M059J (cell line): ENCODE data around the gene AACS. TPM values are rescaled to one million over a fixed set of nuclear protein-coding genes. Genes with fewer than 3 reads are reported as not detected.
"Not testable (repeated sequence)": the region's sequence is repeated elsewhere in the genome, so short reads cannot be mapped to it uniquely, and the experiment has no call there.

Experiments used
- DNase-seq: peaks from one replicate; pipeline ENCODE4 v3.0.0-alpha.2; 2012; ENCODE audit warnings: low read depth
- total RNA-seq: library from RNA; depleted of rRNA; stranded (reverse); fragments of >200 nt; shearing (Covaris generic); gene quantifications from 2 replicates; pipeline ENCODE4 v1.2.3, GENCODE V29; 2014

Gene AACS
- total RNA-seq, 1 experiment from 2014 or later: 25.3 TPM

DNA sequence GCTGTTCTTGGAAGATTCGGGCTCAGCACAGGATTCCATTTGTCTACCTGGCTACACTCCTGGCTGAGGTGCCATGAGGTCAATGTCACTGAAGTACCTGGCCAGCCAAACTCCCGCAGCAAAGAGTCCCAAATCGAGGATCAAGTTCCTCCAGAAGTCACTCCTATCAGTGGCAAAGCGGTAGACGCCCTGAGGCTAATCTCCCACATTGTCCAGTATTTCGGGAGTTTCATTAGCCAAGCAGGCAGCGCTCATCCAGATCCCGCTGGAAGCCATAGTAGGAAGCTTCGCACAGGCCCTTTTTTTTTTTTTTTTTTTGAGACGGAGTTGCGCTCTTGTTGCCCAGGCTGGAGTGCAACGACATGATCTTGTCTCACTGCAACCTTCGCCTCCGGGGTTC, 8.9 kb upstream of the AACS start:
- peak; percentile 26 for DNase-seq

DNA sequence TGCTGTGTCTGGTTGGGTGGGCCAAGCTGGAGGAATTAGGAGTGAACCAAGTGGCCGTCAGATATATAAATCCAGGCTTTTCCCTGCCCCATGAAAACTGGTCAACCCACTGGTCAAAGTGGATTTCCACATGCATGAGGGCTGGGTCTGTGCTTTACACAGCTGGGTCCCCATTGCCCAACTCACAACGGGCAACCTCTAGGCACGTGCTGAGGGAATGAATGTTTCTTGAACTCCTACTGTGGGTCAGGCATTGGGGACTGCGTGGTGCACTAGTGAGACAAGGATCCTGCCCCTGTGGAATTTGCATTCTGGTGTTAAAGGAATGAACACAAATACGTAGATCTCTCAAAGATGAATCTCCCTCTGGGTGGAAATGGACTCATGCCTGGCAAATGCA, 7.5 kb upstream of the AACS start:
- no peak for DNase-seq

DNA sequence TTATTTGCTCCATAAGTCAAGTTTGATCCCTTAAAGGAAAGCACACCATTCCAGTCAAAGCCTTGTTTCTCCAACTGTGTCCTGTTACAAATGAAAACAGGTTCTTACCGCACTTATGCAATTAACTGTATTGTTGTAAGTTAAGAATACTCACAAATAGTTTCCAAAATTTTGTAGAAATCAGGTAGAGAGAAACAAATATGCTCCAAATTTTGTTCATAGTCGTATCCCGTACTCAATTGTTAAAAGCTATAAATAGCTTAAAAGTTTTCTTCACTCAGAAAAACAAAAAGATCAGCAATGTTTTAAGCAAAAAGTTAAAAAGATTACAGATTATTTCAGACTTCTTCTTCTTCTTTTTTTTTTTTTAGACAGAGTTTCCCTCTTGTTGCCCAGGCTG, 4.0 kb upstream of the AACS start:
- no peak for DNase-seq

DNA sequence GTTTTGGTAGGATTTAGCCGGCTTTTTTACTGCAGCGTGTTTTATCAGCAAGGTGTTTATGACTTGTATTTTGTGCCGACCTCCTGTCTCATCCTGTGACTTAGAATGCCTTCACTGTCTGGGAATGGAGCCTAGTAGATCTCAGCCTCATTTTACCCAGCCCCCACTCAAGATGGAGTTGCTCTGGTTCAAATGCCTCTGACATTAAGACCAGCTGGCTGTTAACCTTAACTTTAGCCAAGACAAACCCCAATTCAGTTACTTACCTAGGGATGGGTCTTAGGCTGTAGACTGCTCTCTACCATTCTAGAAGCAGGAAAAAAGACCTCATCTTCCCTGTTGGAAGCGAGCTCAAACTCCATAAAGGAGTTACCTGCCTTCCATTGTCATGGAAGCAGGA, 1.7 kb upstream of the AACS start:
- DNase-seq: not testable (repeated sequence)

DNA sequence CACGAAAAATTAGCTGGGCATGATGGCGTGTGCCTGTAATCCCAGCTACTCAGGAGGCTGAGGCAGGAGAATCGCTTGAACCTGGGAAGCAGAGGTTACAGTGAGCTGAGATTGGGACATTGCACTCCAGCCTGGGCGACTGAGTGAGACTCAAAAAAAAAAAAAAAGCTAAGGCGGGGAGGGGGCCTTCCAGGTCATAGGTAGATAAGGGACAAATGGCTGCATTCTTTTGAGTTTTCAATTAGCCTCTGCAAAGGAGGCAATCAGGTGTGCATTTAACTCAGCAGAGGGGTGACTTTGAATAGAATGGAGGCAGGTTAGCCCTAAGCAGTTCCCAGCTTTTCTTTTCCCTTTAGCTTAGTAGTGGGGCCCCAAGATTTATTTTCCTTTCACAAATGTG, 743 bp upstream of the AACS start:
- no peak for DNase-seq

DNA sequence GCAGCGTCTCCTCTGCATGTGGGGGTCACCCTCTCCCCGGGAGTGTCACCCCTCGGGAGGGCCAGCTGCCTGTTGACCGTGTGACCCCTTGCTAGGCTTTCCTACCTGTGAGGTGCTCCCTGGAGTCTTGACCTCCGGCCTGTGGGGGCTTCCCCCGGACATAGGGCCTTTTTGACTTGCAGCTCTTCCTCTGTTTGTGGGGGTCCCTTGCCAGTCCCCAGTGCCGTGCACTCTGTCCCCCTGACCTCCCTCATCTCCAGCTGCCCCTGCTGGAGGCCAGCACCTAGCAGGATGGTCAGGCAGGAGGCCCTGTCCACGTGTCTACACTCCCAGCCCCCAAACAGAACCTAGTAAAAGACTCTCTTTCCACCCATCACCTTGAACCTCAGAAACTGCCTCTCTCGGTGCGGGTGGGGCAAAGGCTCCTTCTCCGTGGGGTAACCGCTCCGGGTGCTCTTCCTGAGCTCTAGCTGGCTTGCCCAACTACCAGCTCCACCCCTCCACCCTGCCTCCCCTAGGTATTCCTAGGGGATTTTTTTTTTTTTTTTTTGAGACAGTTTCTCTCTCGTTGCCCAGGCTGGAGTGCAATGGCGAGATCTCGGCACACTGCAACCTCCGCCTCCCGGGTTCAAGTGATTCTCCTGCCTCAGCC, 810 bp downstream of the AACS start:
- no peak for DNase-seq

DNA sequence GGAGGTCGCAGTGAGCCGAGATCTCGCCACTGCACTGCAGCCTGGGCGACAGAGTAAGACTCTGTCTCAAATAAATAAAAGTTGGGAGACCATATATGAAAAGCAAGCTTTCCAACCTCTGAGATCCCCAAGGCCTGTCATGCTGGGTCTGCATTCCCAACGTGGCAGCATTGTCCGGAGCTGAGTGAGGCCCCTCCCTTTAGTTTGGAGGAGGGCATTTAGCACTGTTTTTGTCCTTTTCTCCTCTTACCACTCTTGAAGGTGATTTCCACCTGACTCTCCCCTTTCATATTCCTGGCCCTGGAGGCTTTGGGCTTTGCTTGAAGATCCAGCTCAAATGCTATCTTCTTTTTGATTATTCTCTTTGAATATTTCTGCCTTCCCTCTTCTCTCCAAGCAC, 3.2 kb downstream of the AACS start:
- DNase-seq: no peak

DNA sequence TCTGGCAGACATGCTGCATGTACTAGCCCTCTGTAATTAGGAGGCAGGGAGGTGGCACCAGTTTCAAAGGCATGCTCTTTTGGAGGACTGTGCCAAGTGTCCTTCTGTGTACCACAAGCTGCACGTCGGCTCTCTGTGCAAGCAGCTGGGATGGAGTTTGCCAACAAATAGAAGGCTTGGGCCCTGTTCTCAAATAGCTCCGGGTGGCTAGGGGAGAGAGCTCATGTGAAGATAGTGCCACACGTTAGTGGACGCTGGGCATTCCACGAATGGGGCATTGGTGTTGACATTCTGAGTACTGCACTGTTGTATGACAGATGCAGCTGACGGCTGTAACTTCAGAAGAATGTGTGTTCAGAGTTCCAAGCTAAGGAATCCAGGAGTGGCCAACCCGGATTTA, 4.4 kb downstream of the AACS start:
- DNase-seq: no peak

DNA sequence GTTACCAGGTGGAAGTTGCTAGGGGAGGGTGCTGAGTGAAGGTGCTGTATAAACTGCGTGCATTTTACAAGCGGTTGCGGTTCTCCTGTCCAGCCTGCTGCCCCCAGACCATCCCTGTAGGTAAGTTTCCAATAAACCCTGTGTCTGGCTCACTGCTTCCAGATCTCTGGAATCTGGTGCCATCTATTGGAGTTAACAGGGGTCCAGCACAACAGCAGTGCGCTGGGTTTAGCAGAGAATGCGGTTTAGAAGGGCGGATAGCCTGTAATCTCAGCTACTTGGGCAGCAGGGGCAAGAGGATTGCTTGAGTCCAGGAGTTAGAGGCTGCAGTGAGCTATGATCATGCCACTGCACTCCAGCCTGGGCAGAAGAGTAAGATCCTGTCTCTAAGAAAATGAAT, 4.9 kb downstream of the AACS start:
- no peak for DNase-seq

DNA sequence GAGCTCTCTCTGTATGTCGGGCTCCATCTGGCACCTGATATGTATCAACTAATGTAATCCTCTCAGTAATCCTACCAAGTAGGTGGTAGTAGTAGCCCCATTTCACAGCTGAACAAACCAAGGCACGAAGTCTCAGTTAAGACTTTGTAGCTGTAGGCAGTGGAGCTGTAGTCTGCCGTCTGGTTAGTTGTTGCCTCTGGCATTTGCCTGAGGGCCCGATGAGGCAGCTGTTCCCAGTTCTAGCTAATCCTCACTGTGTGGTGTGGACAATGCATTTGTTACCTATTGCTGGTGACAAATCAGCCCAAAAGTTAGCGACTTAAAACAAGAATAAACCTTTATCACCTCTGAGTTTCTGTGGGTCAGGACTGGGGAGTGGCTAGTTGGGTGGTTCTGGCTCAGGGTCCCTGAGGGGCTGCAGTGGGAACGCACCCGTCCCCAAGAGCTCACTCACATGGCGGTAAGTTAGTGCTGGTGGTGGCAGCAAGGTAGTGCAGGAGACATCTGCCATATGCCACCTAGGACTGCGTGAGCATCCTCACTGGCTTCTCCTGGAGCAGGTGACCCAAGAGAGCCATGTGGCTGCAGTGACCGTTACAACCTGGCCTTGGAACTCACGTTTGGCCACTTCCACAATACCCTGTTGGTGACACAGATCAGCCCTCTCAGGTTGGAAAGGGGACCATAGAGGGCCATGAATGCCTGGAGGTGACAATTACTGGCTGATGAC, 5.6 kb downstream of the AACS start:
- no peak for DNase-seq

DNA sequence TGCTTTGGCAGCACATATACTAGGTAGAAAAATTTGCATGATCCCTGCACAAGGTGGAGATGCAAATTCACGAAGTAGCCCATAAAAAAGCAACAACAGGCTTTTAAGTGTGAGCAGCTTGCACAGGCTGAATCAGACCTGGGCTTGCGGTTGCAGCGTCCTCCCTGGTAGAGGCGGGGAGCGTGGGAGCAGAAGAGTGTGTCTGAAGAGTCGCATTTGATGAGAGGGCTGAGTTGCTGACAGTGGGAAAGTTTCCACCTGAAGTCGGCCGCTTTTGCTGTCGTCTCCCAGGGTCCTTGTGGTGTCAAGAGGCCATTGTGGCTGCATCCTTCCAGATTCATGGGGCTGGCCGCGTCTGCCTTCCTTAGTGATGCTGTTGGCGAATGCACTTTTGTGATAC, 6.2 kb downstream of the AACS start:
- DNase-seq: no peak

DNA sequence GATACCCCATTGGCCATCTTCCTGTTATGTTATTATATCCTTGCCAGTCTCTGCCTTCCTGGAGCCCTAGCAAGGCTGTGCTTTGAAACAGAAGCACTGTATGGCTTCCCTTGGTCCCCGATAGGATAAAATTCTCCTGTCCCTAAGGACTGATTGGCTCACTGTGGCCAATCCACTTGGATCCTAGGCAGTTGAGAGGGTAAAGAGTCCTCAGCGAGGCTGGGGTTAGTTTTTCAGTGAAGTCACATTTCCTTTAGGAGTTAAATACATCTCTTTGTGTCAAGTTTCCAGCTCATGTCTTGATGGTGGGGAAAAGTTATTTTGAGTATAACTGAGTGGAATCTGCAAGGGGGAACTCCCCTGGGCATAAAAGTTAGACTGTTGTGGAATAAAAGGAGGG, 7.3 kb downstream of the AACS start:
- DNase-seq: no peak

DNA sequence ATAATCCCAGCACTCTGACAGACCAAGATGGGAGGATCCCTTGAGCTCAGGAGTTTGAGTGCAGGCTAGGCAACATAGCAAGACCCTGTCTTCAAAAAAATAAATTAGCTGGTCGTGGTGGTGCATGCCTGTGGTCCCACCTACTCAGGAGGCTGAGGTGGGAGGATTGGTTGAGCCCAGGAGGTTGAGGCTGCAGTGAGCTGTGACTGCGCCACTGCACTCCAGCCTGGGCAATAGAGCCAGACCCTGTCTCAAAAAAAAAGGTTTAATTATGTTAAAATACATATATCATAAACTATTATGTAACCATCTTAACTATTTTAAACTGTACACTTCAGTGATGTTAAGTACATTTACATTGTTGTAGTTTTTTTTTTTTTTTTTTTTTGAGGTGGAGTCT, 9.1 kb downstream of the AACS start:
- DNase-seq: not testable (repeated sequence)

DNA sequence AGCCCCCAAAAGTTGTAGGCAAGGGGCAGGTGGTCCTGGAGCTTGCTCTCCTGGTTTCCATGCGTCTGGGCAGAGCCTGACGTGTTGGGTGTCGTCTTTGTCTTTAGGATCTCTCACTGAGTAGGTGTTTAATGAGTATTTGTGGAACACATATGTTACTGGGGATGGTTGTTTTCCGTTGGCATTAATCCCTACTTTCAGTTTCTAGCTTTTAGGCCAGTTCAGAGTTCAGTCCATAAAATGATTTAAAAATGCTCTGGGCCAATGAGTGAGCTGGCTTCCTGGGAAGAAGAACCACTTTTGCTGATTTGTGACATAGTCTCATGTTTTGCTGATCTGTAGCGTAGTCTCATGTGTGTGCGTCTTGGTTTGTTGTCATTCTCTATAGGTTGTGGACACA, 10.9 kb downstream of the AACS start:
- DNase-seq: no peak

DNA sequence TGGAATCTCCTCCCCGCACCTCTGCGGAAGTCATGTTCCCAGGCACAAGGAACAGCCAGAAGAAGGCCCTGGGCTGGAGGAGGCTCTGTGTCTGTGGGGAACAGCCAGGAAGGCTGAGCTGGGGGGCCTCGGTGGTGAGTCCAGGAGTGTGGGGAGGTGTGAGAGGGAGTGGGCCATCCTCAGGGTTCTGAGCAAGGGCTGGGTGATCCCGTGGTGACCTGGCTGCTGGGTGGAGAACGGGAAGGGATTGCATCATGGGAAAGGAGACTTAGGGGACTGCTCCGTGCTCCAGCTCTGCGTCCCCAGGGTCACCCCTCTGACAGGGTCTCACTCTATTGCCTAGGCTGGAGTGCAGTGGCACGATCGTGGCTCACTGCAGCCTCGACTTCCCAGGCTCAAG, 13.8 kb downstream of the AACS start:
- no peak for DNase-seq

DNA sequence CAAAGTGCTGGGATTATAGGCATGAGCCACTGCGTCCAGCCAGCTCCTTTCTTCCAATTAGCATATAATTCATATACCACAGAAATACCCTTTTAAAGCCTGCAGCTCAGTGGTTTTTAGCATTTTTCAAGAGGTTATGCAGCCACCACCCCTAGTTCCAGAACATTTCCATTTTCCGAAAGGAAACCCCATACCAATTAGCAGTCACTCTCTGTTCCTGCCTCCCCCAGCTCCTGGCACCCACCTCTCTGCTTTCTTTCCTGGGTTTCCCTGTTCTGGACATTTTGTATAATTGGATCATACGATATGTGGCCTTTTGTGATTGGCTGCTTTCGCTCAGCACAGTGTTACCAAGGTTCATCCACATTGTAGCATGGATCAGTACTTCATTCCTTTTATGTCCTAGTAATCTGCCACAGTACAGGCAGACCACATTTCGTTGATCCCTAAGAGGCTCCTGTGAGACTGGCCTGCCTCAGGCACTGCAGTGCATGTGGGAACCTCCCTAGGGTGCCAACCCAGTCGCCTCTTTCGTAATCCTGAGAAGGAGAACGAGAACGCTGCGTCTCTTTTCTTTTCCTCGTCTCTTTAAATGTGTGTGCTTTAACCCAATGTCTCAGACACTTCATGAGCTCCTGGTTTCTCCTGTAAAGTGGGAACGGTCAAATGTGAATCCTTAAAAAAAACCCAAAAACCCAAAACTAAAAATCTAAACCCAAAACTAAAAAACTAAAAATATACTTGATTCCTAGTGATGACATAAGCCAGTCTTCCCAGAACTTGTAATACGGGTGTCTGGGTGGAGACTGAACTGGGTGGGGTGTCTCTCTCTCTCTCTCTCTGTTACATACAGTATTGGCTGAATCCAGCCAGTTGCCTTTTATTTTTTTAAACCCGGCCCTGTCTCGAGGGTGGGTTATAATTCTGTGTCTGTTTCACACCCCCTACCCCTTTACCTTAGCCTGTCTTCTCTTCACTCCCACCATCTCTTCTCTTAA, 14.7 kb downstream of the AACS start:
- no peak for DNase-seq

DNA sequence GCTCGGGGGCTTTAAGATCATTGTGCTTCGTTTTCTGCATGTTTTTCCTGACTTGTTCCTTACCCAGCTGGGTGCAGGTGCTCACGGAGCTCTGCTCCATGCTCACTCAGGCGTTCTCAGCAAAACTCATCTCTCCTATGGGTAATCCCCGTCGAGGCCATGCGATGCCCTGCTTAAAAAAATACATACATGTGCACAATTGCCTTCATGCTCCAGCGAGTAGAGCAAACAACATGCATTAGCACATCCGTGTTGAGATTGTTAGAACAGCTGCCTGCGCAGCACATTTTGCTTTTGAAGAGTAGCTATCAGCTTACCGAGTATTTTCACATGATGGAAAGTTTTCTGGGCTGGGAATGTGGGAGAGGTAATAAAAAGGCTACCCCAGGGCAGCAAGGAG, 16.2 kb downstream of the AACS start:
- DNase-seq: no peak

DNA sequence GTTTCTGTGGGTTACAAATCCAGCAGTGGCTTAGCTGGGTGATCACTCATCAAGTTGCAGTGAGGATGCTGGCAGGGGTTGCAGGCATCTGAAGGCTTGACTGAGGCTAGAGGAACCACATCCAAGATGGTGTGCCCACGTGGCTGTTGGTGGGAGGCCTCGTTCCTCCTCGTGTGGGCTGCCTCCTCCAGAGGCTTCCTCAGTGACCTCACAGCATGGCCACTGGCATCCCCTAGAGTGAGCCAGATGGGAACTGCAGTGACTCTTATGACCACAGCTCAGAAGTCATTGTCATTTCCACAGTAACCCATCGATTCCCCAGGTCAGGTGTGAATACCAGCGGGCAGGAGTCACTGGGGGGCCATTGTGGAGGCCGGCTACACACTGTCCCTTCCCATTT, 17.8 kb downstream of the AACS start:
- DNase-seq: no peak

DNA sequence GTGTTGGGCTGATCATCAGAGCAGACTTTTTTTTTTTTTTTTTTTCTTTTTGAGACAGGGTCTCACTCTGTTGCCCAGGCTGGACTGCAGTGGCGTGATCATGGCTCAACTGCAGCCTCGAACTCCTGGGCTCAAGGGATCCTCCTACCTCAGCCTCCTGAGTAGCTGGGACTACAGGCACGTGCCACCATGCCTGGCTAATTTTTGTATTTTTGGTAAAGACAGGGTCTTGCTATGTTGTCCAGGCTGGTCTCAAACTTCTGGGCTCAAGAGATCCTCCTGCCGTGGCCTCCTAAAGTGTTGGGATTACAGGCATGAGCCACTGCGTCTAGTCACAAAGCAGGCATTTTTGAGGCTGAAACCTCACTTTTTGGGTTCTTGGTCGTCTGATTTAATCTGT, 23.0 kb downstream of the AACS start:
- not testable (repeated sequence) for DNase-seq

DNA sequence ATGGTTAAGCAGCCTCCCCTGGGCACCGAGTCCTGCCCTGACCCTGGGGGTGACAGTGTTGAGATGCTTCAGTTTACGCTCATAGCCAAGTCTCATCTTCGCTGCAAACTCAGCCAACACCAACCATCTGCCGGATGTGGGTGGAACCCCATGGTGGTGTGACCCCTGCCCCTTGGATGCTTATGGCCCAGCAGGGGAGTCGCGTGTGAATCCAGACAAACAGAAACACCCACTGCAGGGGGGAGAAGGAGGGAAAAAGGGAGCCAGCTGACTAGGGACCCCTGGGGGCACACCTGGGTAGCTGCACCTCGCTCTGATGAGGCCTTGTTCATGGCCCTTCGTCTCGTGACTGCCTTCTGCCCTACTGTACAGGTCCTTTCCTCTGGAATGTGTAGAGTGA, 23.8 kb downstream of the AACS start:
- no peak for DNase-seq

DNA sequence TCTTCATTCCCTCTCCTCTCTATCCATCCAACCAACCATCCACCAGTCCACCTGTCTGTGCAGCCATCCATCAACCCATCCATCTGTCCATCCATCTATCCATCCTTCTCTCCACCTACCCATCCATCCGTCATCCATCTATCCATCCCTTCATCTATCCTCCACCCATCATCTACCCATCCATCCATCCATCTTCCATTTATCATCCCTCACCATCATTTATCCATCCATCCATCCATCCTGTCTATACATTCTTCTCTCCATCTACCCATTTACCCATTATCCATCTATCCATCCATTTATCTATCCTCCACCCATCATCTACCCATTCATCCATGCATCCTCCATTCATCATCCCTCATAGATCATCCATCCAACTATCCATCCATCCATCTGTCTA, 24.4 kb downstream of the AACS start:
- DNase-seq: no peak

DNA sequence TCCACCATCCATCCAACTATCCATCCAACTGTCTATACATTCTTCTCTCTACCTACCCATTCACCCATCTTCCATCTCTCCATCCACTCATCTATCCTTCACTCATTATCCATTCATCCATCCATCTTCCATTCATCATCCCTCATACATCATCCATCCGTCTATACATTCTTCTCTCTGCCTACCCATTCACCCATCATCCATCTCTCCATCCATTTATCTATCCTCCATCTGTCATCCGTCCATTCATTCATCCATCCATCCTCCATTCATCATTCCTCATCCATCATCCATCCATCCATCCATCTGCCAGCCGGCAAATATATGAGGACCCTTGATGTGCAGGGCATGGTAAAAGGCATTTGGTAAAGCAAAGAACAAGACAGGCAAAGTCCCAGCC, 25.2 kb downstream of the AACS start:
- no peak for DNase-seq

DNA sequence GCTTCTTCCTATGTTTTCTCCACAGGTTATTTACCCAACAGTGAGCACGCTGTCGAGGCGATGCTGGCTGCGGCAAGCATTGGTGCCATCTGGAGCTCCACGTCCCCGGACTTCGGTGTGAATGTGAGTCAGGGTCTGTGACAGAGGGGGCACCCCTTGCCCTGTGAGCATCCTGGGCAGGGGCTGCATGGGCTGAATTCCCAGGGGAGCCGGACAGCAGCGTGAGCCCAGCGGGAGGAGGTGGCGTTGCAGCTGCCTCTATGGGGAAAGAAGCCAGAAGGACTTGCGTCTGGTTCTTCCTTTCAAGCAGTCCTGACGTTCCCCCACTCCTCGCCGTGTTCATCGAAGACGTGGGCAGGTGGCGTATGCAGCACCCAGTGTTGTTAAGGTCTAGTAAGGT, 26.2 kb downstream of the AACS start:
- DNase-seq: no peak
